GM18873 (cell line): ENCODE results near the gene MCU.
"Not testable (repeated sequence)": the region's sequence is repeated elsewhere in the genome, so short reads cannot be mapped to it uniquely, and the experiment has no call there.

Experiments
- ATAC-seq: cut with Tn5 transposase; IDR thresholded peaks from one replicate; pipeline ENCODE4 v1.9.1; 2021; ENCODE audit warnings: mild to moderate bottlenecking, moderate library complexity, moderate number of reproducible peaks; ENCODE audit not compliant: unreplicated experiment, low FRiP score

Gene MCU

DNA sequence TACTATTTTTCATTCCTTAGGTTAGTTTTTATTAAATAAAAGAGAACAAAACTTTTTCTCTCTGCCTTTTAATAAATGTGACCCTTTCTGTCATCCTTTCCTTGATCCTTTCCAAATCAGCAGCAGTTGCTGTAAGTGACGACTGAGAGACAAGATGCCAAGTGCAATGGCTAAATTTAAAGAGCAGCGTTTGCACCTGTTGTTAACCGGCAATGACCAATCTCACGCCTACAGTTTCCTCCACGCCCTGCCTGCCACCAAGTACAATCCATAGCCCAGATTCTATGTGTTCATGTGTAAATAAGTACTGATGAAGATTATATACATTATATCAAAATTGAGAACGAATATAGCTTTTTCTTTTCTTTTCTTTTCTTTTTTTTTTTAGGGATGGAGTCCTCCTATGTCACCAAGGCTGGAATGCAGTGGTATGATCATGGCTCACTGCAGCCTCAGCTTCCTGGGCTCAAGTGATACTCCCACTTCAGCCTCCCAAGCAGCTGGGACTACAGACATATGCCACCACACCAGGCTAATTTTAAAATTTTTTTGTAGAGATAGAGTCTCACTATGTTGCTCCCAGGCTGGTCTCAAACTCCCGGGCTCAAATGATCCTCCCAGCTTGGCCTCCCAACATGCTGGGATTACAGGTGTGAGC is 6.5 kb upstream of the MCU start:
- no peak for ATAC-seq

DNA sequence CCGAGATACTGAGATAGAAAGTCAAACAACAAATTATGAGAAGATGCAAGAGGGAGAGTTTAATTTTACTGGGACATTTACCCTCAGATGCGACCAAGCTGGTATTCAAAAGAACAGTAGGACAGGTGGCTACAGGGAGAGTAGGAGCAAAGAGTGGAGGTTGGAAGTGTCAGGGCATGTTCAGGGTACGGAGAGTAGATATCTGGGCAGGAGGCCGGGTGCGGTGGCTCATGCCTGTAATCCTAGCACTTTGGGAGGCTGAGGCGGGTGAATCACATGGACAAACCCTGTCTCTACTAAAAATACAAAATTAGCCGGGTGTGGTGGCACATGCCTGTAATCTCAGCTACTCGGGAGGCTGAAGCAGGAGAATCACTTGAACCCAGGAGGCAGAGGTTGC is 5.5 kb upstream of the MCU start:
- not testable (repeated sequence) for ATAC-seq

DNA sequence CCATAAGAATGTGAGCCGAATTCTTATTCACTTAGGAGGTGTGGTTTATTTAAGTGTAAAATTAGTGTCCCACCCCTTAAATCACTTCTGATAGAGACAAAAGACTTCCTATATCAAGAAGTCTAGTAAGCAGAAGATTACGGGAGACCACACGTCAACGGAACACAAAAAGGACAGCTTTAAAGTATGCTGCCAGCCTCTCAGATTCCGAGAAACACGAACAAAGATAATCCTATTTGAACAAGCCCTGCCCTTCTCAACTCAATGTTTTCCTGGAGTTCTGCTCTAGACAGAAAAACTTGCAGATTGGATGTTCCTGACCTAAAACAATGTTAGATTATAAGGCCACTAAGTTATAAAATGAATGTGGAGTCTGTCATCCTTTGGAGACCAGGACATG is 4.9 kb upstream of the MCU start:
- ATAC-seq, result no peak

DNA sequence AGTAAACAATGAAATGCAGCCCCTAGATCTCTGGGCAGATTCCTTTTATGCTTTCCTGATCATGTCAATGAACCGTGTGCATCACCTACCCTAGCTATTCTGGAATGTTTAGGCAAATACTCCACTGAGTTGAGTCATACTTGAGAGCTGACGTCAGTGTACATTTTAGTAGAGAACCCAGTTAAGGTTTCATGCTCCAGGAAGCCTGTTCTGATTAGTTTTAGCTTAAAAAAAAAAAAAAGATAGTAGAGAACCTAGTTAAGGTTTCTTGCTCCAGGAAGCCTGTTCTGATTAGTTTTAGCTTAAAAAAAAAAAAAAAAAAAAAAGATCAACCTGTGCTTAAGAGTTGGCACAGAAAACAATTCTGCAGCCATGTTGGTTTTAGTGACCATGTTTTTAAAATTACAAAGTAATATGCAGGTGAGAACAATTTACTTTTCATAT is 3.7 kb upstream of the MCU start:
- no peak for ATAC-seq

DNA sequence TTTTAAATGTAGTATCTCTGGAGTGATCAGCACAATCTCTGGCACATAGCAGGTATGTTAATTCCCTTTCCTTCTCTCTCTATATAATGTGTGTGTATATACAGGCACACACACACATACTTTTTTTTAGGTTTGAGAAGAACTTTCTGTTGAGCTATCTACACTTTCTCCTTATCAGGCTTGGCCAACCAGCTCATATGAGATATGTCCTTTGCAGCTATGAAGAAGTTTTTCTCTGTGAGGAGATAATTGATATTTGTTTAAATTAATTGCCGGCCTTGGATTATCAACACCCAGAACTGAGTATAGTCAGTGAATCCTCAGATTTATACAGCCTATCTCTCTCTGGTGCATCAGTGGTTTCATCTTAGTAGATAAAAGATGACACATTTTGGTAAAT is 2.3 kb upstream of the MCU start:
- ATAC-seq, result no peak

DNA sequence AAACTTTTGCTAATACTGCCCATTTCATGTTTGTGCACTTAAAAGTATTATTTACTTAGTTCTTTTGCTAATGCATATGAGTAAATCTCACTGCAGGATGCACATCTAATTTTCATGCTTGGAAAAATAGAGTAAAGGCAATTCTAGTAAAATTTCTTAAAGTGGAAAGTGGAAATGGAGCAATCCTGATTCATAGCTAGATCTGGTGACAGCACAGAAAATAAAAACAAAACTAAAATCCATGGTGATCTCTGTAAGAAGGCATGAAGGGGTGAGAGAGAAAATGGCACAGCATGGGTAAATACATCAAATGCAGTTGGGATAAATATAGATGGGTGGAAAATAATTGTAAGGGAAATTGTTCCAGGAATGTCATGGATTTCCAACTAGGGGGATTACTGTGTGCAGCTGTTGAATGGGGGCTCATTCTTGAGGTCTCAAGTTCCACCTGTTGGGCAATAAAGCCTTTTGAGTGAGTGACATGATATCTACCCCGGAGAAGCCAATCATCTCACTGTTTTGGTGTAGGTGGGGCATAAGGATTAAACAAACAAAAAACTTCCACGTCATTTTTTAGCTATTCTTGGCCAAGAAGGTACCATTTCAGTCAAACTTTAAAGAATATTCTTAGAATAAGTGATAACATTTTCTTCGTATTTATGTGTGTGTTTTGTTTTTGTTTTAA is 1.7 kb upstream of the MCU start:
- no peak for ATAC-seq

DNA sequence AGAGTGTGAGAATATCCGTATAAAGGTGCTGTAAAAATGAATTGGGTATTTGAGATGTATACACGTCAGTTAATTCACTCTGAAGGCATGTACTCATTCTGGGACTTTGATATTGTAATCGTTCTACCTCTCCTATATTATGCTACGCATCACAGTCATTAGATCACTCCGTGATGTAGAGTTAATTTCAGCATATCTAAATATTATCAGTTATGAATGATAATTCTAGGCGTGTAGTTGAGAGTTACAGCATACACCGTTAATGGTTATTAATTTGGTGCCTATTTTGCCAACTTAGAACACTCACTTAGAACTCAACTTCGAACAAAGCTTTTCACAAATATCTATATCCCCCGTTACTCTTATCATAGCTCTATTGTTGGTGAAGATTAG is 477 bp upstream of the MCU start:
- no peak for ATAC-seq

DNA sequence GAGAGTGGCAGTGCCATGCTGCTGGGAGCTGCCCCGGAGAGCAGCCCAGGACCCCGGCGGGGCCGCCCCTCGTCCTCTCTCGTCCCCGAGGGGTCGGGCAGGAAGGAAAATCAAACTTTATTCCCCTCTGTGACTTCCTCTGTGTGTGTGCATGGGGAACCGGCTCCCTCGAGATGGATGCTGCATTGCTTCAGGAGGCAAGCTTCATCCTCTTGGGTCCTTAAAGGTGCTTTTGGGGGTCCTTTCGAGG is 726 bp downstream of the MCU start:
- peak; percentile 16 for ATAC-seq

DNA sequence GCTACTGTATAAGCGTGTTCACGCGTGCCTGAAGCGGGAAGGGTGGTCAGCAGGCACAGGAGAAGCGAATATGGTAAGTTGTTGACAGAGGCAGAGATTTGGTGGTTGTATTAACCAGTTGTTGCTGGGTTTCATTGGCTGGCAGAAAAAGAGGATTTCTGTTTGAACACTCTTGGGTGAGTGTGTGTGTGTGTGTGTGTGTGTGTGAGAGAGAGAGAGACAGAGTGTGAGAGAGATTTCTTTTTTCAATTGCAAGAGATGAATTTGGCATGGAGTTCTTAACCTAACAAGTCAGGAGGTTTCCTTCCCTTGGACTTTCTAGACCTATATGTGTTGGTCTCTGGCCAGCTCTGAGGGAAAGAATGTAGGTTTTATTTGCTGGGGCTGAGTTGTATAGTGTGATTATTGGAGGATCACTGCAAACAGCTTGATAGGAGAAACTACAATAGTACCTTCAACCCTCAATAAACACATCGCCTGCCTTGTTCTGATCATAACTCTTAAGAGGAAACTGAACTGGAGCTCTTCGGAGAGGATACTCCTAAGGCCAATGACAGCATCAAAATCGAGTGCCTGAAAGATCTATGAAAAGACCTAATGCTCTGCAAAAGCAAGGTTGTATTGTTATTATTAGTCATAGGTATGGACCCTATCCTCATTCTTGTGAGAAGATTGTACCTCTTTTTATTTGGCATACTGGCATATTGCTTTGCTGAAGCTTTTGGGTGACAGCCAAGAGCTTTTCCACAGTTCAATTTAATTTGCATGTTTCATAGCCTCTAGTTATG is 1.2 kb downstream of the MCU start:
- ATAC-seq, result no peak

DNA sequence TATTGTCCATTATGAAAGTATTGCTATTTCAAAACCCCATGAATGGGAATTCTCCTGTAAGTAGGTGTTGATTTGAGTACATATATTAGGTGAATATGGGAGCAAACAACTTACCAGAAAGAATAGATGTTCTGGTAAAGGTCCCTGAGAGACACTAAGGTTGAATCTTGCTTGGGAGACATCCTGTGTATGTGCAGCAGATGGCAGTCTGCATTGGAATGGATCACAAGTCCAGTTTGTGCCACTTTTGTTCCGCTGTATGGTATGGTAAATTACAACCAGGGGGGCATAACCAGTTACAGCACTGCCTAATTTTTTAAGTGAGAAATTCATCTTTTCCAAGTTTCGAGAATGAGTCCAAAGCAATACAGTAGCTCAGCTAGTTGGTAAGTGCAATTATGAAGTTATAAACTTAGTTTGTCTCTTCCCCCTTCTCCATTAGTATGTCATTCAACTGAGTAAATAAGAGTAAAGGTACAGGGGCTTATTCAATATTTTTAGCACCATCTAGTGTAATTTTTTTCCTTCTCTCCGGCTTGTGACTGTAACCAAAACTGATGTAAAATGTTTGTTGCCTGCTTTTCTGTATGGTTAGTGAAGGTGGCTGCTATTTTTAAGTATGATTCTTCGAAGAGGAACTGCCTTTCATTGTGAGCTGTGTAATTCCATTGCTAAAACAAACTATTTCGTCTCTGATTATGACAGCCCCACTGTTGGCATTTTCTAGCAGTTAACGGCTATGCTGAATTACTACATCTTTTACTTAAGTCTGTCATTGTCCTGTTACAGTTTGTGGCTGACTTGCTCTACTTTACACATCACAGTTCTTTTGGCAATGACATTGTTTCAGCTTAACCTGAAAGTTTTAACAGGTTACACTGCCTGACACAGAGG is 2.8 kb downstream of the MCU start:
- no peak for ATAC-seq

DNA sequence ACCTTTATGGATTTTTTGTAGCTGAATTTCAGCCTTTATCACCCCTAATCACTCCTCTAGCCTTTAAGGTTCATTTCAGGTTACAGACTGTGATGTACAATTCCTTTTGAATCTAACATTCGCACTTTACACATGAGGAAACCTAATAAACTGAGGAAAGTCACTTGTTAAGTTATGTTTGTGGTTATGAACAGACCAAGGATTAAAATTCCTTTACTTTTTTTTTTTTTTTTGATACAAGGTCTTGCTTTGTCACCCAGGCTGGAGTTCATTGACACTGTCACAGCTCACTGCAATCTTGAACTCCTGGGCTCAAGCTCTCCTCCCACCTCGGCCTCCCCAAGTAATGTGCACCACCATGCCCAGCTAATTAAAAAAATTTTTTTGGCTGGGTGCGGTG is 3.6 kb downstream of the MCU start:
- ATAC-seq, result no peak

DNA sequence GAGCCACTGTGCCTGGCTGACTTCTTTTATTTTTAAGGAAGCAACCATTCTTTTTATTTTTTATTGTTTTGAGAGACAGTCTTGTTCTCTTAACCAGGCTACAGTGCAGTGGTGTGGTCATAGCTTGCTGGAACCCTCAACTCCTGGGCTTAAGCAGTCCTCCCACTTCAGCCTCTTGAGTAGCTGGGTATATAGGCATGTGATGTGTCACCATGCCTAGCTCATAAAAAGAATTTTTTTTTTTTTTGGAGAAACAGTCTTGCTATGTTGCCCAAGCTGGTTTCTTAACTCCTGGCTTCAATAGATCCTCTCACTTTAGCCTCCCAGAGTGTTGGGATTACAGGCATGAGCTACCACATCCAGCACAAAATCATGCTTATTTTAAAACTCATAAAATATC is 5.8 kb downstream of the MCU start:
- no peak for ATAC-seq

DNA sequence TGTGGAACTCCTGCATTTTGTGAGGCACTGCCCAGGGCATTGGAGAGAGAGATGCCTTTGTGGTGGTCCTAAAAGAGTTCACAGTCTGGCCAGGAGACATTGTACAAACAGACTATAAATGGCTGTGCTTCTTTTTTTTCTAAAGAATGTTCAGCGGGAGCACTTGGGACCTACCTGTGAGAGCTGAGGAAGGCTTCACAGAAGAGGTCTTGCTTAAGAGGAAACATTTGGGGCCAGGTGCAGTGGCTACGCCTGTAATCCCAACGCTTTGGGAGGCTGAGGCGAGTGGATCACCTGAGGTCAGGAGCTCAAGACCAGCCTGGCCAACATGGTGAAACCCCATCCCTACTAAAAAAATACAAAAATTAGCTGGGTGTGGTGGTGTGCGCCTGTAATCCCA is 10.5 kb downstream of the MCU start:
- not testable (repeated sequence) for ATAC-seq

DNA sequence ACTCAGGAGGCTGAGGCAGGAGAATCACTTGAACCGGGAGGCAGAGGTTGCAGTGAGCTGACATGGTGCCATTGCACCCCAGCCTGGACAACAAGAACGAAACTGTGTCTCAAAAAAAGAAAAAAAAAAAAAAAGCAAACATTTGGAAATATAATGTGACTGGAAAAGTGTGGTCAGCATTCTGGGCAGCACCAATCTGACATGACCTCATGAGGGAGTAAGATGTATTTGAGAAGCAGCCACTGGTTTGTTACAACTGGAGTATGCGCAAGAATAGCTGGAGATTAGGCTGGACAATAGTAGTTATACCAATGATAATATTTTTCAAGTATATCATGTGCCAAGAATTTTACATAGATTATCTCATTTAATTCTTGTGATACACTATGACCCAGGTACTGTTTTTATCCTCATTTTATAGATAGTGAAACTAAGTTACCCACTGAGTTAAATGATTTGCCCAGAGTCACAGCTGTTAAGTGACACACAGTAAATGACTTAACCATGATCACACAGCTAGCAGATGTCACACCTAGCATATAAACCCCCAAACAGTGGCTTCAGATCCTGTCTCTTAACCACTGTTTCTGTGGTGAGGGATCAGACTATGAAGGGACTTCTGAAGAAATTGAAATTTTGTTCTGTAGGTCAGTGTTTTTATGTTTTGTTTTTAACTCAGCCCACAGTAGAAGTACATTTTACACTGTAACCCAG is 11.1 kb downstream of the MCU start:
- ATAC-seq, result no peak

DNA sequence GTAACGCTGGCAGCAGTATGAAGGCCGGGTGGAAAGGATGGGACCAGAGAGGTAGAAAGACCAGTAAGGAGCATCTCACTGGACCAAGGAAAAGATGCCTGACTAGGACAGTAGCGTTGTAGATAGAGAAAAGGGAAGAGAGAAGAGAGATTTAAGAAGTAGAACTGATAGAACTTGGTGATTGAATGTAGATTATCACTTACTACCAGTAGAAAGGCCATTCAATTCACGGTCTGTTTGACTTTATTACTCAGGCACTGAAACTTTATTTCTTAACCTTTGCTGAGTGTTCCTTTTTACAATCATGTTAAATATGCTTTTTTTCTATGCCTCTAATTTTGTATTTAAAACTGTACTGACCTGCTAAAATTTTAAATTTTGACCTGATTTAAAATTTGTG is 12.2 kb downstream of the MCU start:
- ATAC-seq, result no peak

DNA sequence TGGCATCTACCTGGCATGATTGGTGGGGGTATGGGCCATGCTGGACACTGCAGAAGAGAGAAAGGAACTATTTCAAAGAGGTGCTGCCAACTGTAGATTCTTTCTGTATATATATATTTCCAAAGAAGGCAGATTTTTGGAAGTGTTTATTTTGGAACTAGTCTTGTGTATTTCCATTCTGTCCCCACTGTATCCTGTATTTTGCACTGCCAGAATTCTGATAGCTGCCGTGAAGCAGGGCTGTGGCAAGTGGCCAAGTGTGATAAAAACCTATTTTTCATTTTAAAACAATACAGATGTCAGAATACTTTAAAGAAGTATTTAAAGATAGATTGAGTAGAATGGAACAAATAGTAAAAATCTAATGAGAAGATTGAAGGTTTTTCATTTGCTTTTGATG is 17.1 kb downstream of the MCU start:
- ATAC-seq, result no peak

DNA sequence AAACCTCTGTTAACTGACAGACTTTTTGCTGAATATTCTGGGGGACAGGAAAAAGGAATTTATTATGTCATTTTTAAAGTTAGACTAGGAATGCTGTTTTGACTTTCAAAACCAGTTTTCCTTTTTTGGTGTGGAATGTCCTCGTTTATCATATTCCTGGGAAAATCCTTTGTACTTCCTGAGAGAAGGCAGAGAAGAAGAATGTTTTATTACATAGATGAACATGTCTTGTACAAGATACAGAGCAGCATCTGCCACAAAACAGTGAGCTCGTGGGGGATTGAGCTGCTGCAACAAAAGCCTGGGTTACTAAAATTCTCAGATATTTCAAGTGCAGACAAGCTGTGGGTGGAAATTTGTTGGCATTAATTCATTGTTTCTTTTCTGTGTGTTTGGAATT is 20.2 kb downstream of the MCU start:
- no peak for ATAC-seq

DNA sequence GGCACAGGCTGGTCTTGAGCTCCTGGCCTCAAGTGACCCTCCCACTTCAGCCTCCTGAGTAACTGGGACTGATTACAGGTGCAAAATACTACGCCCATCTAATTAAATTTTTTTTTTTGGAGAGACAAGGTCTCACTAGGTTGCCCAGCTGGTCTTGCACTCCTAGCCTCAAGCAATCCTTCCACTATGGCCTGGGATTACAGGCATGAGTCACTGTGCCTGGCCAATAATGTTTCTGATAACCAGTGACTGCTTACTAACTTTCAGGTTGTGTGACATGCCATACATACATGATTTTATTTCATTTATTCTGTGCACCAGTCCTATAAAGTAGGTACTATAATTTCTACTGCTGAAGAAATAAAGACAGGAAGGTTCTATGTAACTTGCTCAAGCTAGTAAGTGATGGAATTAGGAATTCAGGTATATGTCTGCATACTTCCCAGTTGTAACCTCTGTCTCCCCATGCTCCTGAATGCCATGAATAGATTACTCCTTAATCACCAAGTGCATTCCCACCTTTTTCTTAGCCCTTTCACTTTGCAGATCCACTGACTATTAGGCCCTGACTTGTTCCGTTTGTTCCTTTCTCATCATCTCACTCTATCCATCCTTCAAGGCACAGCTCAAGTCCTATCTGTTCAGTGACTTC is 28.1 kb downstream of the MCU start:
- ATAC-seq, result no peak

DNA sequence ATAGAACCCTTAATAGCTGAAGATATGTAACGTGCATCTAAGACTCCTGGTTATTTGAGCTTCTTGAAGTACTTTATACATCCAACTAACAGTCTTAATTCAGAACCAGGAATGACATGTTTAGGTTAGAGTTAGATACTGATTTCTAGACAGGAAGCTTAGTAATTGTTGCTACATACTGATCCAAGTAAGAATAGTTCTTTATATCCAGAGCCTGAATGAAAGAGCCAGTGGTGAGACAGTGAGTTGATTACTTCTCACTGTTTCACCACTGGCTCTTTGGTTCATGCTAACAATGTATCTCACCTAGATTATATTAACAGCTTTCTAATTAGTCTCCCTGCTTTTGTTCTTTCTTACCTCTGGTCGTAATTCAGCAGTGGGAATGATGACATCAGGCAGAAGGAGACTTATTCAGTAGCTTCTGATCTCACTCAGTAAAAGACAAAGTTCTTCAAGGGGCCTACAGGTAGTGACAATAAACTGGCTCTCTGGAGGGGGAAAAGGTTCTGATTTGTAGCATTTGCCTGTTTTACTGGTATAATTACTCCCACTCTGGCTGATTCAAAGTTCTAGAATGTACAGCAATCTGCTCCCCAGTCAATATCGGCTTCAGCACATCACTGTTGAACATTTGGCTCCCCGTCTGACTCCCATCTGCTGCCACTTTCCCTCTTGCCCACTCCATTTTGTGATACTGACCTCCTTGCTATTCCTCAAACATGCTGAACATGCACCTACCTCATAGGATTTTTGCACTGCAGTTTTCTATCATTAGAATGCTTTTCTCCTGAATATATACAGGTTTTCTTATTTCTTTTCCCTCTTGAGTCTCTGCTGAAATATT is 29.1 kb downstream of the MCU start:
- no peak for ATAC-seq
